ENCODE data around the gene STXBP5.
"Not testable (repeated sequence)": the region's sequence is repeated elsewhere in the genome, so short reads cannot be mapped to it uniquely, and the experiment has no call there.

The STXBP5 gene

GRCh38 chr6:147254929-147255473 is 50.8 kb downstream of the STXBP5 start:
- DNase-seq: not testable (repeated sequence)

- DNase-seq: no peak
Measured at GRCh38 chr6:147255948-147256674, 51.9 kb downstream of the STXBP5 start.

- no peak for DNase-seq
Measured at GRCh38 chr6:147257760-147258159, 53.5 kb downstream of the STXBP5 start.

GRCh38 chr6:147260091-147260490 is 55.9 kb downstream of the STXBP5 start:
- no peak for DNase-seq

GRCh38 chr6:147262946-147263345 is 58.7 kb downstream of the STXBP5 start:
- DNase-seq: no peak

GRCh38 chr6:147266821-147267220 is 62.6 kb downstream of the STXBP5 start:
- DNase-seq: no peak

- no peak for DNase-seq
Measured at GRCh38 chr6:147267658-147268057, 63.4 kb downstream of the STXBP5 start.

GRCh38 chr6:147268254-147268653 is 64.0 kb downstream of the STXBP5 start:
- no peak for DNase-seq

- no peak for DNase-seq
Measured at GRCh38 chr6:147274012-147274411, 69.8 kb downstream of the STXBP5 start.

GRCh38 chr6:147274776-147275175 is 70.6 kb downstream of the STXBP5 start:
- DNase-seq: no peak

- no peak for DNase-seq
Measured at GRCh38 chr6:147278891-147279290, 74.7 kb downstream of the STXBP5 start.

GRCh38 chr6:147279427-147279826 is 75.2 kb downstream of the STXBP5 start:
- DNase-seq: no peak

GRCh38 chr6:147281895-147282565 is 77.8 kb downstream of the STXBP5 start:
- no peak for DNase-seq

GRCh38 chr6:147282566-147282959 is 78.3 kb downstream of the STXBP5 start:
- DNase-seq: no peak

- DNase-seq: no peak
Measured at GRCh38 chr6:147283460-147283859, 79.2 kb downstream of the STXBP5 start.

- no peak for DNase-seq
Measured at GRCh38 chr6:147285087-147285855, 81.1 kb downstream of the STXBP5 start.

- DNase-seq: no peak
Measured at GRCh38 chr6:147287869-147288271, 83.7 kb downstream of the STXBP5 start.

GRCh38 chr6:147297124-147297523 is 92.9 kb downstream of the STXBP5 start:
- no peak for DNase-seq

GRCh38 chr6:147297663-147298316 is 93.6 kb downstream of the STXBP5 start:
- no peak for DNase-seq

GRCh38 chr6:147298461-147298860 is 94.2 kb downstream of the STXBP5 start:
- DNase-seq: no peak

- DNase-seq: no peak
Measured at GRCh38 chr6:147299035-147299434, 94.8 kb downstream of the STXBP5 start.

- no peak for DNase-seq
Measured at GRCh38 chr6:147301070-147301469, 96.9 kb downstream of the STXBP5 start.

GRCh38 chr6:147304016-147304415 is 99.8 kb downstream of the STXBP5 start:
- no peak for DNase-seq
